Activated naive CD4-positive, alpha-beta T cell treated with anti-CD3 and anti-CD28 coated beads, Interleukin-2, amount 50 U/mL, for 16 hours (primary cell): Measurements from ENCODE around the gene AGAP2.
A peak's percentile ranks its signal among the peaks of the same experiment; 100 is the strongest.

Experiments
- DNase-seq: peaks from one replicate; pipeline ENCODE4 v3.0.0-alpha.2; 2020

The AGAP2 gene

DNA sequence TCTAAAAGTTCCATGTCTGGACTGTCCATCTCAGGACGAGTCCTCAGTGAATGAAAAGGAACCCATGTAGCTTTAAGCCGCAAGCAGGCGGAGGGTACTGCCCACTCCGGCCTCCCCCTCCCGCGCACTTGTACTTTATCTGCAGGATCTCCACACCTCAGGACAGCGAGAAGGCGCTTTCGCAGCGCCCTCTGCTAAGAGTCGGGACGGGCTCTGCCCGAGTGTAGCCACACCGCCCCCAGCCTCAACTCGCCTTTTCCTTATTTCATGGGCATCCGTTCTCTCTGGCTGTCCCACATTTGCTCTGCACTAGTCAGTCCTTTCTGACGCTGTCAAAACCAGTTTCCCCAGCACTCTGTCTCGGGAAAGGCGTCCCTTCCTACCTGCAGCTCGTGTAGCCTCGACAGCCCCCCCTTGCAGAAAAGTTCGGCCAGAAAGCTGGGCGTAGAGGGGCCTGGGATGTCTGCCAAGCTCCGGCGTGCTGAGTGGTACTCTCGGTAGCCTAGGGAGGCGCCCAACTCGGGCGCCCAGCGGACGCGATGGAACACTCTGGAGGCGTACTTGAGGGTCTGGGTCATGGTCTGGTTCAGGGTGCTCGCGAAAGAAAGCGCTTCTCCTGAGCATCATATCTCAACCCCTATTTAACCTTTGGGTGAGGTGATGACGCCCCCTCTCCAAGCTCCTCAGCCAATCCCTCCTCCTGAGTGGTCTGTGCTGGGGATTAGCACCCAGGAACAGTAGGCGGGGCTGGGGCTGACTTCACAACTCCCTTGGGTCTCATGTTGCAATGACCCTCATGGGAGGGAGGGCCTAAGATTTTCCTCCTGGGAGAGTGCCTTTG, 28.1 kb upstream of the AGAP2 start, which contains the start of gene CYP27B1:
Gene CYP27B1 (minus strand): TSS at position 615 of the 841 bp plus-strand sequence. CDS start 37 bp downstream, at position 578.
- DNase-seq, result no peak

GRCh38 chr12:57765698-57766463, 27.3 kb upstream of the AGAP2 start:
- DNase-seq, result no peak

- peak; percentile 68 for DNase-seq
These were observed 26.6 kb upstream of the AGAP2 start for GRCh38 chr12:57765003-57765697.

GRCh38 chr12:57764662-57765002, 26.1 kb upstream of the AGAP2 start:
- DNase-seq, result peak; percentile 57

DNA sequence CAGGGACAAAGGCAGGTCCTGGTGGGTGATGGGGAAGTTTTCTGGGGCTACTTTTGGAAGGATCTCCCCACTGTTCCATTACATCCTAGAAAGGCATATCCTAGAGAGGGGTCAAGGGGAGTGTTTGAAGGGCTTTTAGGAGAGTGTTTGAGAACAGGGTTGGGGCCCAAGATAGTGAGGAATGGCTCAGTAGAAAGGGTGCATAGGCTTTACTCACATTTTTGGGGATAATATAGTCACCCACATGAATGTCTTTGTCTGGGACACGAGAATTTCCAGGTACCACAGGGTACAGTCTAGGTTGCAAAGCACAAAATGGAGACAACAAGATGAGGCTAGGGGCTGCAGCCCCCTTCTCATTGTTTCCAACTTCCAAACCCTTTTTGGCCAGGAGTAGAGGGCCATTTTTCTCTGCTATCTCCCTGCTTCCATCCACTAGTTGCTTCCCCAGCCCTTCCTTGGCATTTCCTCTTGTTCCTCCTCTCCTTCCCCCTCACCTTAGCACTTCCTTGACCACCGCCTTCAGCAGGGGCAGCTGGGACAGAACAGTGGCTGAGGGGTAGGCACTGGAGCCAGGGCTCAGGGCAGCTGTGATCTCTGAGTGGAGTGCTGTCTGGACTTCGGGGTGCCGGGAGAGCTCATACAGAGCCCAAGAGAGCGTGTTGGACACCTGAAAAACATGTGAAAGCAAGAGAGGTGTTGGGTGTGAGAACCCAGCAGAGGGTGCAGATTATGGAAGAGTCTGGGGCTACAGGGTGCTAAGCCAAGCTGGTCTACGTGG, 25.5 kb upstream of the AGAP2 start:
- DNase-seq, result no peak

DNA sequence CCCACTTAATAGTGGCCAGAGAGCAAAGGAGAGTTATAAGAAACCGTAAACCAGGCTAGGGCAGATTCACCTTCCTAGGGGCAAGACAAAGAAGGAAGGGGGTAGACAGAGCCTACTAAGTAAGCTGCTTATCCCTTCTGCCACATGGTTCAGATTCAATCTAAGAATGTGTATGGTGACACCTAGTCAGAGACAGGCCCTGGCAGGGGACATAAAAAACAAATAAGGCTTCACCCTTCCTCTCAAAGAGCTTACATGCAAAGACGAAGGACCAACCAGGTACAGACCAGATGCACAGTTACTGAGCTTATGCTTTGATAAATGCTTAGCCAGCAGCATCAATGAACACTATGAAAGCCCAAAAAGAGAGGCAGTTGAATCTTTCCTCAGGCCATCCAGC, 23.9 kb upstream of the AGAP2 start:
- DNase-seq, result no peak

DNA sequence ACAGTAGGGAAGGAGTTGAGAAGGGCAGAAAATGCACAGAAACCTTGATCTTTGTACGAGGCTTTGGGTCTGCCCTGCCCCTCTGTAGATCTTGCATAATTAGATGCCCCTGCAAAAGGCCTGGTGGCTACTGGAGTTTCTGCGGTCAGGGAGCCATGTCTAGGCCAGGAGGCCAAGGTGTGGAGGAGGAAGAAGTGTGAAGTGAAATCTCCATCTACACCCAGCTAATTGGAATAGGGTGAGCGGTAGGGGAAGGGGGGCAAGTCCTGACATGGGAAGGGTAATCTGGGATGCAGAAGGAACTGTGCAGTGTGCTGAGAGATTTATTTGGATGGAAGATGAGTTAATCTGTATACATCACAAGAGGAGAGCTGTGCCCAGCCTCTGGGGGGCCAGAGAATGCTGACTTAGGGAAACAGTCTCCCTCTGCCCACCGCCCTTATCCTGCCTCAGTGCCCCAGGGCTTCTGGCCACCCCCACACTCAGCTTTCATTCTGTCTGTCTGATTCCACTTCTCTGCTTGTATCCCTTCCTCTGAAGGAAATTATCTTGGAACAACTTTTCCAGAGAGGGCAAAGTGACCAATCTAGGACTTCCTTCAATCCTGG, 23.0 kb upstream of the AGAP2 start:
- no peak for DNase-seq

DNA sequence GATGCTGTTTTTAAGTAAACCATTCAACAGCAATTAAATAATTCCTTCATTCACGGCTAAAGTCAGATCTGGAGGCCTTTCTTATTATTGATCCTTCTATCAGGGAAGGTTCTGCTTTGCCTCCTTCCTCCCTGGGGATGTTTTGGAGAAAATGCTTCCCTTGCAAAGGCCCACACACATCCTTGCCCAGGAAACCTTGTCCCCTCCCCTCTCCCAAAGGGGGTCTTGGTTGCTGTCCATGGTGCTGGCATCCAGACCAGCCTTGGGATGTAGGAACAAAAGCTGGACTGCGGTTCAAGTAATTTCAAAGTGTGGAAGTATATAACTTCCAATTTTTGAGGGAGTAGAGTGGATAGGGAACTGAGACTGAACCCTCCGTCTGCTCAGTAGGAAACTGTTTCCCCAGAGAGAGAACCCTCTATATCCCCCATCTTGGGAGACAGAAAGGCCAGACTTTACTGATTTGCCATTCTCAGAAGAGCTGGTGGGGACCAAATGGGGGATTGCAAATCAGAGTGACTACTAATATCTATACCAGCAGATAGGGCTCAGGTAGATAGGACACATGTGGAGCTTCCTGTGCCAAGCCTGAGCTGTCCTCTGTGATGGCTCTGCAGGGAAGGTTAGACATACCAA, 21.9 kb upstream of the AGAP2 start:
- no peak for DNase-seq

- peak; percentile 54 for DNase-seq
These were observed 20.9 kb upstream of the AGAP2 start for GRCh38 chr12:57759360-57759980.

GRCh38 chr12:57758552-57759359, 20.2 kb upstream of the AGAP2 start:
- DNase-seq, result no peak

DNA sequence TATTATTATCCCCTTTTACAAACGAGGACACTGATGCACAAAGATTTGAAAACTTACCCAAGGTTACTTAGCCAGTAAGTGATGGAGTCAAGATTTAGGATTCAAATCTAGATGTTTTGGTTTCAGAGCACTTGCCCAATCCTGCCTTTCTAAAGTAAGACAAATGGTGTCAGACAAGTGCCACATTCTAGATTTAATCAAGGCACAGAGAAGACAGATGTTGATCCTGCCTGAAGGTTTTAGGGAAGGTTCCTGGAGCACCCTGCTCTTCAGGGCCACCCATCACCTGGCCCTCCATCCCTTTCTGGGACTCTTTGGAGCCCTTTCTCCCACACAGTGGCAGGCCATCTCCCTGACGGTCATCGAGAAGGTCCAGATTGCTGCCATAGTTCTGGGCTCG, 19.2 kb upstream of the AGAP2 start:
- DNase-seq, result no peak

DNA sequence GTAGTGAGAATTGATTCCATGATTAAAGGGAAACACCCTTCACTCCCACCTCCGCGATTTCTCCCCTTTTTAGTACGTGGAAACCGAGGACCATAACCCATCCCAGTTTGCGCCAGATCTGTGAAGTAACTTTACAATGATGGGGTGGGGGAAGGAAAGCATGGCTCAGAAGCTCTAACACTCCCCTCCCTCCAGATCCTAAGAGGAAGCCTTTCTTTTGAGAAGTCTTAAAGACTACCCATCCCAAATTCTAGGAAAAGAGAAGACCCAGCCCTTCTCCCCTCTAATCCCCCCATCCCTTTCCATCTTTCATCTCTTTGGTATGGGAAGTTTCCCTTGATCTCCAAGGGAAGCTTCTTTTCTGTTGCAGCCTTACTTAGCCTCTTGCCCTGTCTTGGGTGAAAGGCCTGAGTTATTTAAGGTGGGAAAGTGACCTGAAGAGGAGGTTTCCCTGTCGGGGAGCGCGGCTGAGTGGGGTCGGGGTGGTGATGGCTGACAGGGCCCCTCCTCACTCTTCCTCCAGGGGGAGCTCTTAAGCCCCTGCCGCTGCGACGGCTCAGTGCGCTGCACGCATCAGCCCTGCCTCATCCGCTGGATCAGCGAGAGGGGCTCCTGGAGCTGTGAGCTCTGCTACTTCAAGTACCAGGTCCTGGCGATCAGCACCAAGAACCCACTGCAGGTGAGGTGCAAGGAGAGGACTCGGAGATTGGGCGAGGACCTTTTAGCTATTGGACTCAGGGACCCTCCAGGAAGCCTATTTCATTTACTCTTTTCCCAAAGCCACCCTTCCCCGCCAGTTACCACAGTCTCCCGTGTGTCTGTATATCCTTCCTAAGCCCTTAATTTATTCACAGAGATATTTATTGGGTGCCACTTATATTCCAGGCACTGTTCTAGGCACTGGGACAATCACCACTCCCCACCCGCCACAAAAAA, 18.1 kb upstream of the AGAP2 start:
- DNase-seq, result peak; percentile 78

DNA sequence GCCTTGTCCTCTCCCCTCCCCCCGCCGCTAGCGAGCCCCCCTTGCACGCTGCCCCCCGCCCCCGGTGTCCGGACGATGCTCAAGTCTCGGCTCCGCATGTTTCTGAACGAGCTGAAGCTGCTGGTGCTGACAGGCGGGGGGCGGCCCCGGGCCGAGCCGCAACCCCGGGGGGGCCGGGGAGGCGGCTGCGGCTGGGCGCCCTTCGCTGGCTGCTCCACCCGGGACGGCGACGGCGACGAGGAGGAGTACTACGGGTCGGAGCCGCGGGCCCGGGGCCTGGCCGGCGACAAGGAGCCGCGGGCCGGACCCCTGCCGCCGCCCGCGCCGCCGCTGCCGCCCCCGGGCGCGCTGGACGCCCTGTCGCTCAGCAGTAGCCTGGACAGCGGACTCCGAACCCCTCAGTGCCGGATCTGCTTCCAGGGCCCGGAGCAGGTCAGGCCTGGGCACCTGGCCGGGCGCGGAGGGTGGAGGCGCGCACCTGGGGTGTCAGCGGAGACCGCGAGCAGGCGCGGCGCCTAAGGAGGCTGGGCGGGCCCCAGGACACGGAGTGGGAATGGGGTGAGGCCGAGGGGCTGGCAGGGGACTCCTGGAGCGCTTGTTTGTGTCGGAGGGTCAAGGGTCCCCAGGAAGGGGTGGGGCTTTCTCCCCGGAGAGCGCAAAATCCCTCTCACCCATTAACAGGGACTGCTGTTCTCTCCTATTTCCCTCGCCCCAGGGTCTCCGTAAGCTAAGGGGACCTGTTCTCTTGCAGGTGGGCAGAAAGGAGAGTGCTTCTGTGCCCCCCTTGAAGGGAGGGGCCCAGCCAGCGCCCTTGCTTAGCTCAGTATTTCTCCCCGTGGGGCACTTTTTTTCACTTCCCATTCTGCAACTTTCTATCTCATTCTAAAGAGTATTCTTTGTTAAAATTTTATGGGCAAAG, 17.2 kb upstream of the AGAP2 start:
- DNase-seq, result peak; percentile 33

GRCh38 chr12:57755194-57755453, 16.6 kb upstream of the AGAP2 start:
- DNase-seq, result no peak

- DNase-seq, result peak; percentile 88
These were observed 16.1 kb upstream of the AGAP2 start, which contains the start of gene MARCHF9 for GRCh38 chr12:57754411-57755193. MARCHF9 (plus strand) TSS chr12:57755103; CDS start chr12:57755529, 426 bp downstream.

GRCh38 chr12:57753756-57754337, 15.3 kb upstream of the AGAP2 start:
- DNase-seq, result no peak

DNA sequence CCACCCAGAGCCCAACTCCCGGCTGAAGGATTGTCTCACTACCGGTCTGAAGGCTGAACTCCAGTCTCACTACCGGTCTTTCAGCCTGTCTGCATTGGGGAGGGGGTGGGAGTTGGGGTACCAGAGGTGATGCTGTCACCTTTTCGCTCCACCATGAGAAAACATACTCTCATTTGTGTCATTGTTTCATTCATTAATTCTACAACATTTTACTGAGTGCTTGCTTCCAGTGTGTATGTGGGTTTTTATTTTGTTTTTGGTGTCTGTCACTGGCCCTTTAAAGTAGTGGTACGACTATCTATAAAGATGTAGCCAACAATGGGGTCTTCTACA, 14.1 kb upstream of the AGAP2 start:
- DNase-seq, result no peak
